ENCODE results near the gene UMODL1.

The UMODL1 gene

DNA sequence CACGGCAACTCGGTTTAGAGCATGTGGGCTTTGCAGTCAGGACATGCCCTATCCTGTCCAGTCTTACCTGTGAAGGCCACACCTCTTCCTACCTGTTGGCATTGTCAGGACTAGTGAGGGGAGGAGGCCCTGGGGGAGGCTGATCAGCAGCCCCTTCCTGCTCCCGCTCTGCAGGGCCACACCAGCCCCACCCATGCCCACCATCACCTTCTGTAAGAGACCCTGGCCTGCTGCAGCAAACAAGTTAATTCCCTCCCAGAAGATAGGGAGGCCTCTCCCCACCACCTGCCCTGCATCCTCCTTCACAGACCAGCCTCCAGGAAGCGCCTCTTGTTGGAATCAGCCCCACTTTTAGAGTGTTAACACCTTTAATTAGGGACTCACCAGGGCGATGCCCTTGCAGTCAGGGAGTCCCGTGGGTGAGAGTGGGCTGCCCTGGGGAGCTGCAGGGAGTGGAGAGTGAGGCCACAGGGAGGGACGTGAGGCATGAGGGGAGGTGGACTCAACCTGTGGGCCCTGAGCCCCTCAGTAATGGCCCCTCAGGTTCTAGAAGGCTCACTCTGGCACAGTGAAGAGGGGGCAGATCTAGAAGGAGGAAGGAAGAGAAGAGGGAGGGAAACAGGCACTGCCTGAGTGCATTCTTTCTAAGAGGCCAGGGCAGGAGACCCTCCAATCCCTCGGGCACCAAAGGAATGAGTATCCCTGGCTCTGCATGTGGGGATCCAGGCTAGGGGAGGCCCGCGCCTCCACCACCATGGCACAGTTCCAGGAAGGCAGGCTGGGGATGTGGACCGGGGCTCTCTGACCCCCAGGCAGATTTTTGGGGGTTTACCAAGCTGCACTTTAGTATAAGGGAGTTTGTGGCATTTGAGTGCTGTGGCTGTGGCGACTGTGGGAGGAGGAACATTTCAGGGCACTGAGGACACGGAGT, 8.2 kb downstream of the UMODL1 start:
- no peaks in the 10 kb centered on the region for H3K36me3 ChIP-seq
- H3K4me3 ChIP-seq (ENCODE audit: low read depth, low read length), result no peak overlapping the region
- H3K9me3 ChIP-seq, result no peaks in the 10 kb centered on the region
- DNase-seq, result no peak
- H3K4me1 ChIP-seq, result no peaks in the 10 kb centered on the region
- TF ChIP-seq, protein P1, sequence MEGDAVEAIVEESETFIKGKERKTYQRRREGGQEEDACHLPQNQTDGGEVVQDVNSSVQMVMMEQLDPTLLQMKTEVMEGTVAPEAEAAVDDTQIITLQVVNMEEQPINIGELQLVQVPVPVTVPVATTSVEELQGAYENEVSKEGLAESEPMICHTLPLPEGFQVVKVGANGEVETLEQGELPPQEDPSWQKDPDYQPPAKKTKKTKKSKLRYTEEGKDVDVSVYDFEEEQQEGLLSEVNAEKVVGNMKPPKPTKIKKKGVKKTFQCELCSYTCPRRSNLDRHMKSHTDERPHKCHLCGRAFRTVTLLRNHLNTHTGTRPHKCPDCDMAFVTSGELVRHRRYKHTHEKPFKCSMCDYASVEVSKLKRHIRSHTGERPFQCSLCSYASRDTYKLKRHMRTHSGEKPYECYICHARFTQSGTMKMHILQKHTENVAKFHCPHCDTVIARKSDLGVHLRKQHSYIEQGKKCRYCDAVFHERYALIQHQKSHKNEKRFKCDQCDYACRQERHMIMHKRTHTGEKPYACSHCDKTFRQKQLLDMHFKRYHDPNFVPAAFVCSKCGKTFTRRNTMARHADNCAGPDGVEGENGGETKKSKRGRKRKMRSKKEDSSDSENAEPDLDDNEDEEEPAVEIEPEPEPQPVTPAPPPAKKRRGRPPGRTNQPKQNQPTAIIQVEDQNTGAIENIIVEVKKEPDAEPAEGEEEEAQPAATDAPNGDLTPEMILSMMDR (IDR thresholded peaks at IDR 0.05; ENCODE audit: low read depth, low read length), result no peak
- peaks cover 14% of the 10 kb centered on the region; the same call in 1 of the 2 replicates for H3K27me3 ChIP-seq

DNA sequence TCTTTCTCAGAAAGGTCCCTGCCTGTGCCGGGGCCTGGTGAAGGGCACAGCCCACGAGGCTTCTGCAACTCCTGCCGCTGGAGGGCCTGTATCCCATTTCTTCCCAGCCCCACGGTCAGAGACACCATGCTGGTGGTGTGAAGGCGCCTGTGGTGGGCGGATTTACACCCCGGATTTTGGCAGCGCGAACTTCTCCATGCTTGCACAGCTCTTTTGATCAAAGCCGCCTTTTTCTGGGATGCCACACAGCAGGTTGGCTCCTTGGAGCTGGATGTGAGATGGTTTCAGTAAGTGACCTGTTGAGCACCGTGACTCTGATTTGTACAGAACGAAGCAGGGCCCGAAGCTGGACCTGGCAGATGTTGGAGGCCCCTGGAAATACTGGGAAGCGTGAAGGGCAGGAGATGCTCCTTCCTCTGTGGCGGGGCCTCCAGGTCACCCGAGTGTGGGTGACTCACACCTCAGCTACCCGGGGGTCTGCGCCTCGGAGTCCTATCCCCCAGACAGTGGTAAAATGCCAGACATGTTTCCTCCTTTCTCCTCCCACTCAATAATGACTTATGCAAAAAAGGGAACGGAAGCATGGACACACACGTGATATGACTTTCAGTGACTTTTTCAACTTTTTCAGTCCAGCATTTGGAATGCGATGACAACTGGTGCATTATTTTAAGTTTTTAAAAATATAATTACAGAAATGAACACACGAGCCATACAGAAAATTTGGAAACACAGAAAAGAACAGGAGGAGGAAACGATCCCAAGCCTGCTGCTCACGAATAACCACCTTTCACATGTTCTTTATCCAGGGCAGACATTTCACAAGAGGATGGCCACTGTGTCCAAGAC, 9.0 kb downstream of the UMODL1 start:
- Histone ChIP-seq H3K27me3 (peaks cover 14% of the 10 kb centered on the region; the same call in 1 of the 2 replicates), H3K9me3 (no peaks in the 10 kb centered on the region)

DNA sequence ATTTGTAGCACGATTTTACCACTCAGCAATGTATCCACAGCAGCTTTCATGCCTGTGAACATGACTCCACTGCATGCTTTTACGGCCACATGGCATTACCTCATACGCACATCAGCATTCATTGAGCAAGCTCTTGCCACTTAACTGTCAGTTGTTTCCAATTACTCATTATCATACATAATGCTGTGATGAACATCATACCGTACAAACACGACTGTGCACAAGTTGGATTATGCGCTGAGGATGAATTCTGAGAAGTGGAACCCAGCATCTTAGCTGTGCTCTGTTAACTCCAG, 9.6 kb downstream of the UMODL1 start:
- DNase-seq, result no peak
- H3K9me3 ChIP-seq, result no peaks in the 10 kb centered on the region
- H3K36me3 ChIP-seq, result no peaks in the 10 kb centered on the region
- TF ChIP-seq, protein P1 (IDR thresholded peaks at IDR 0.05; ENCODE audit: low read depth, low read length), result no peak
- peaks cover 14% of the 10 kb centered on the region; the same call in 1 of the 2 replicates for H3K27me3 ChIP-seq
- no peak overlapping the region for H3K4me3 ChIP-seq (ENCODE audit: low read depth, low read length)
- no peaks in the 10 kb centered on the region for H3K4me1 ChIP-seq

More for the DNA sequence above, 9.0 kb downstream of the UMODL1 start:
- no peaks in the 10 kb centered on the region for H3K4me1 ChIP-seq
- TF ChIP-seq, protein P1 (IDR thresholded peaks at IDR 0.05; ENCODE audit: low read depth, low read length), result no peak
- H3K36me3 ChIP-seq, result no peaks in the 10 kb centered on the region
- H3K4me3 ChIP-seq (ENCODE audit: low read depth, low read length), result no peak overlapping the region
- DNase-seq, result no peak

DNA sequence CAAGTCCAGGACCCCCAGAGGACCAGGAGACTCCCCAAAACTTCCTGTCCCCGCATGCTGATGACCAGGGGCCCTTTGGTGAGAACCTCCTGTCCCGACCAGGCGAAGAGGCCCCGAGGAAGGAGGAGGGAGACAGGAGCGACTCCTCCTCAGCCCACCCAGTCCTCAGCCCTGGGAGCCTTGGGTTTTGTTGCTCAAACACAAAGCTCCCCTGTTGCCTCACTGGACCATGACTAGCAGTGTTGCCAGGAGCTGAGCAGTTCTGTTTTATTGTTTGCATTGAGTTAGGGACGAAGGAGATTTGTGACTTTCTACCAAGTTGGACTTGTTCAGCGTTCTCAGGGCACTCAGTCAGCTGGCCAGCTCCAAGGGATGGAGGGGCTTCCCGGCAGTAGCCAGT, 10.0 kb downstream of the UMODL1 start:
- no peaks in the 10 kb centered on the region for H3K36me3 ChIP-seq
- H3K4me1 ChIP-seq, result no peaks in the 10 kb centered on the region
- no peaks in the 10 kb centered on the region for H3K9me3 ChIP-seq
- H3K4me3 ChIP-seq (ENCODE audit: low read depth, low read length), result no peak overlapping the region
- TF ChIP-seq, protein P1 (IDR thresholded peaks at IDR 0.05; ENCODE audit: low read depth, low read length), result no peak
- H3K27me3 ChIP-seq, result peaks cover 14% of the 10 kb centered on the region; the same call in 1 of the 2 replicates
- DNase-seq, result no peak

DNA sequence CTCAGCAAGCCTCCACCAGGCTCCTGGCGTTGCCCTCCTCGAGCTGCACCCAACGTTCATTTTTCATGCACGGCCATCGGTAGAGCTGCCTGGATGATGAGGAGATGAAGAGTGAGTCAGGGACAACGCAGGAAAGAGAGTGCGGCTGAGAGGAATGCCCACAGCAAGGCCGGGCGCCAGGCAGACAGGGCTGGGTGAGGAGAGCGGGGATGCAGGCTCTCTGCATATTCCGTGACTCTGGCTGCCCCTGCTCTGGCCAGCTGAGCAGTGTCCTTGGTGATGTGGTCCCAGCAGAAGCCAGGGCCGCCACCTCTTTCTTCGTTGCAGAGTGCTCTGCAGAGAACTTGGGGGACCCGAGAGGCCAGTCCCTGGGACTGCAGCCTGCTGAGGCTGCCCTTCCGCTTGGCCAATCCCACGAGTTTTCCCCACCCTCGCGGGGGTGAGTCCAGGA, 10.8 kb downstream of the UMODL1 start:
- Histone ChIP-seq H3K27me3 (peaks cover 14% of the 10 kb centered on the region; the same call in 1 of the 2 replicates), H3K36me3 (no peaks in the 10 kb centered on the region), H3K4me3 (ENCODE audit: low read depth, low read length) (no peak overlapping the region), H3K9me3 (no peaks in the 10 kb centered on the region), H3K4me1 (no peaks in the 10 kb centered on the region)
- TF ChIP-seq, protein P1 (IDR thresholded peaks at IDR 0.05; ENCODE audit: low read depth, low read length), result no peak
- DNase-seq, result no peak

All from BE2C (cell line).